ENCODE data around the gene NKRF. TPM values are rescaled to one million over a fixed set of nuclear protein-coding genes. Genes with fewer than 3 reads are reported as not detected.

Gene NKRF
- total and polyA plus RNA-seq, 2 experiments from 2014 or later = 4.2 to 5.1 TPM

GRCh38 chrX:119589810-119590209, 16.4 kb downstream of the NKRF start:
- Histone ChIP-seq H3K4me1 (ENCODE audit: low read depth) (no peaks in the 10 kb centered on the region), H3K36me3 (peaks cover 8% of the 10 kb centered on the region), H3K9me3 (ENCODE audit: low read depth) (no peaks in the 10 kb centered on the region), H3K27me3 (no peaks in the 10 kb centered on the region), H3K4me3 (no peak overlapping the region), H3K27ac (no peak overlapping the region)
- no peak for DNase-seq (ENCODE audit: low read depth in 1 of 2, low spot score in 1 of 2)
- TF ChIP-seq CTCF (IDR thresholded peaks at IDR 0.05; ENCODE audit: low read depth, low read length) = no peak

GRCh38 chrX:119583431-119584059, 22.7 kb downstream of the NKRF start:
- DNase-seq (ENCODE audit: low read depth in 1 of 2, low spot score in 1 of 2) = no peak
- no peaks in the 10 kb centered on the region for H3K9me3 ChIP-seq (ENCODE audit: low read depth)
- no peak overlapping the region for H3K27ac ChIP-seq
- no peaks in the 10 kb centered on the region for H3K4me1 ChIP-seq (ENCODE audit: low read depth)
- peaks cover 4% of the 10 kb centered on the region for H3K36me3 ChIP-seq
- H3K4me3 ChIP-seq = no peak overlapping the region
- H3K27me3 ChIP-seq = no peaks in the 10 kb centered on the region
- no peak for TF ChIP-seq CTCF (IDR thresholded peaks at IDR 0.05; ENCODE audit: low read depth, low read length)

- Histone ChIP-seq H3K9me3 (ENCODE audit: low read depth) (no peaks in the 10 kb centered on the region), H3K27ac (no peak overlapping the region), H3K4me3 (no peak overlapping the region), H3K36me3 (peaks cover 3% of the 10 kb centered on the region), H3K4me1 (ENCODE audit: low read depth) (no peaks in the 10 kb centered on the region), H3K27me3 (no peaks in the 10 kb centered on the region)
- TF ChIP-seq CTCF (IDR thresholded peaks at IDR 0.05; ENCODE audit: low read depth, low read length) = no peak
- DNase-seq (ENCODE audit: low read depth in 1 of 2, low spot score in 1 of 2) = no peak
These were observed 26.8 kb downstream of the NKRF start for GRCh38 chrX:119579414-119579813.

- no peaks in the 10 kb centered on the region for H3K9me3 ChIP-seq (ENCODE audit: low read depth)
- peak; percentile 31 for TF ChIP-seq CTCF (IDR thresholded peaks at IDR 0.05; ENCODE audit: low read depth, low read length)
- peak within 1 kb of the TSS; percentile 95 for H3K27ac ChIP-seq
- H3K27me3 ChIP-seq = no peaks in the 10 kb centered on the region
- H3K36me3 ChIP-seq = no peaks in the 10 kb centered on the region
- peak; percentile 92 to 95 for DNase-seq (ENCODE audit: low read depth in 1 of 2, low spot score in 1 of 2)
- no peaks in the 10 kb centered on the region for H3K4me1 ChIP-seq (ENCODE audit: low read depth)
- H3K4me3 ChIP-seq = peak within 1 kb of the TSS; percentile 71
These were observed 31.6 kb downstream of the NKRF start, which contains the start of gene UBE2A for GRCh38 chrX:119574394-119575266. Gene UBE2A (plus strand): TSS chrX:119574563. CDS start chrX:119574712, 149 bp downstream.

GRCh38 chrX:119573840-119574393, 32.3 kb downstream of the NKRF start:
- no peaks in the 10 kb centered on the region for H3K9me3 ChIP-seq (ENCODE audit: low read depth)
- no peaks in the 10 kb centered on the region for H3K36me3 ChIP-seq
- no peak for TF ChIP-seq CTCF (IDR thresholded peaks at IDR 0.05; ENCODE audit: low read depth, low read length)
- no peaks in the 10 kb centered on the region for H3K4me1 ChIP-seq (ENCODE audit: low read depth)
- peak; percentile 45 to 65 for DNase-seq (ENCODE audit: low read depth in 1 of 2, low spot score in 1 of 2)
- peak overlapping the region; percentile 95 for H3K27ac ChIP-seq
- peak overlapping the region; percentile 71 for H3K4me3 ChIP-seq
- no peaks in the 10 kb centered on the region for H3K27me3 ChIP-seq

All from cardiac muscle cell (in vitro differentiated cells and primary cell).